Testis (tissue), 3 donors: ENCODE data around the gene PRR7. TPM values are rescaled to one million over a fixed set of nuclear protein-coding genes. Genes with fewer than 3 reads are reported as not detected.

Source experiments
- DNase-seq: peaks from one replicate; pipeline ENCODE4 v3.0.0-alpha.2; 2019
- H3K27ac ChIP-seq, 2 donors: fragments of 200-600 bp; sonication (generic); one replicate each; pipeline ENCODE4 v1.5.1; 2019
- H3K27me3 ChIP-seq: fragments of 200-600 bp; sonication (generic); one replicate; pipeline ENCODE4 v1.5.1; 2019
- H3K36me3 ChIP-seq: fragments of 200-600 bp; sonication (generic); one replicate; pipeline ENCODE4 v1.5.1; 2017; ENCODE audit warnings: low read depth; ENCODE audit errors: missing control alignments
- H3K4me1 ChIP-seq: fragments of 200-600 bp; sonication (generic); one replicate; pipeline ENCODE4 v1.5.1; 2019
- H3K4me3 ChIP-seq, 2 donors: fragments of 200-600 bp; sonication (generic); one replicate each; pipeline ENCODE4 v1.5.1; 2017 to 2019
- H3K9me3 ChIP-seq: fragments of 200-600 bp; sonication (generic); one replicate; pipeline ENCODE4 v1.5.1; 2017
- POLR2A ChIP-seq: fragments of 450-650 bp; IDR thresholded peaks from one replicate; pipeline ENCODE4 v1.6.1; 2017; ENCODE audit warnings: antibody characterized with exemption, mild to moderate bottlenecking, moderate library complexity
- WGBS, 2 donors: methylation state at CpG; one replicate each; pipeline ENCODE4 v1.1.5; 2018; 5-methylcytosine and 5-hydroxymethylcytosine counted together
- intact Hi-C: fragments of 100-400 bp; cut with DNase I; formaldehyde crosslinking; loops from one replicate; pipeline ENCODE4 v1.15.1; 2023; ENCODE audit warnings: low total_unique reads
- polyA plus RNA-seq: library from polyadenylated mRNA; stranded (reverse); fragments of 350-450 nt; fragmentation: Illumina TruSeq; extraction: RNeasy Lipid Tissue Mini Kit (QIAGEN cat#74804); gene quantifications from one replicate; pipeline ENCODE4 v1.2.3, GENCODE V29; 2014; ENCODE audit warnings: low read depth, low replicate concordance; ENCODE audit not compliant: insufficient read depth
- total RNA-seq, 2 donors: library from RNA; depleted of rRNA; stranded (reverse); fragments of >200 nt; gene quantifications; one replicate each; pipeline ENCODE4 v1.2.3, GENCODE V29; 2016
- TF ChIP-seq, protein P1 (sequence below), 3 experiments: fragments of 450-650 bp in 2 of 3; fragments of 200-600 bp in 1 of 3; sonication (generic) in 1 of 3; IDR thresholded peaks; one replicate each; pipeline ENCODE4 v1.5.1; 2016 to 2019; ENCODE audit warnings: antibody characterized with exemption in 3 of 3, mild to moderate bottlenecking in 2 of 3, moderate library complexity in 1 of 3

Gene PRR7
- total and polyA plus RNA-seq, 3 donors from 2014 or later, result 2.8 to 23.2 (median 19.9) TPM

DNA sequence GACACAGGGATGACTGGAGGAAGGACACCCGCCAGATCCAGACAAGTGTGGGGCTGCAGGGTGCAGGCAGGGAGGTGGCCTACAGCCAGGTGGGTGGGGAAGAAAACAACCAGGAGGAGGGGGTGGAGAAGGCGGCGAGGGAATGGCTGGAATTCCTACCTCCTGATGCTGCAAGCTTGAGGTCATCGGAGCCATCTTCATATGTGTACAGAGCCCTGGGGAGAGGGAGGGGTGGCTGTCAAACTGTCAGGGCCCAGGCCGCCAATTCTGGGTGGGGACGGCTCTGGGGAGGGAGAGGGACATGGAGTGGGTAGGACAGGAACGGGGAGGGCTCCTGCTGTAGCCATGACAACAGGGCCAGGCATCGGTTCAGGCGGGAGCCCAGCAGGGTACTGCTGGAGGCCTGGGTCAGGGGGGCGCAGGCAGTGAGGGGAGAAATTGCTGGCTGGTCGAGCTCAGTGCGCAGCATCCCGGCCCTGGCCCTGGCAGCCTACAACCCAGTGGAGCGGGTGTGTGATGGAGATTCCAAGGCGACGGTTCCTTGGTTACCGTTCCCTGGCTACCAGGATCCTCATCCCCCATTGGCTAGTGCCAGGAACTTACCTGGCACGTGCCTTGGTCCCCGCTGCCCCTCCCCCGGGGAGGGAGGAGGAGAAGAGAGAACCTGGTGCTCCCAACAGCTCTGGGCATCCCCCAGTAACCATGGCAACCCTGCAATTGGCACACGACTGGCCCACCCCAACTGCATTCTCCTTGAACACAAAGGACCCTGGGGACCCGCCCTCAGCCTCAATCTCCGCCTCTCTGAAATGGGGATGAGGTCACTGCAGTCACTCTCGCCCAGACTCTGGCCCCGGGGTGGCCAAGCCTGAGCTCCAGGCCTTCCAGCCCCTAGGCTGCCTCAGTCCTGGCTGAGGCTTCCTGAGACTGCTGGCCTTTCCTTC, 22.3 kb downstream of the PRR7 start:
- Histone ChIP-seq H3K27ac (no peak overlapping the region), H3K27me3 (no peaks in the 10 kb centered on the region), H3K4me3 (no peak overlapping the region), H3K9me3 (no peaks in the 10 kb centered on the region), H3K4me1 (peaks cover 14% of the 10 kb centered on the region), H3K36me3 (no peaks in the 10 kb centered on the region)
- WGBS, 2 donors, result 70 to 79% methylated on average over 15 to 24 of the region's 25 CpGs
- no peak for DNase-seq
- intact Hi-C loops, result no loop called here
- TF ChIP-seq POLR2A, result no peak
- TF ChIP-seq, protein P1, sequence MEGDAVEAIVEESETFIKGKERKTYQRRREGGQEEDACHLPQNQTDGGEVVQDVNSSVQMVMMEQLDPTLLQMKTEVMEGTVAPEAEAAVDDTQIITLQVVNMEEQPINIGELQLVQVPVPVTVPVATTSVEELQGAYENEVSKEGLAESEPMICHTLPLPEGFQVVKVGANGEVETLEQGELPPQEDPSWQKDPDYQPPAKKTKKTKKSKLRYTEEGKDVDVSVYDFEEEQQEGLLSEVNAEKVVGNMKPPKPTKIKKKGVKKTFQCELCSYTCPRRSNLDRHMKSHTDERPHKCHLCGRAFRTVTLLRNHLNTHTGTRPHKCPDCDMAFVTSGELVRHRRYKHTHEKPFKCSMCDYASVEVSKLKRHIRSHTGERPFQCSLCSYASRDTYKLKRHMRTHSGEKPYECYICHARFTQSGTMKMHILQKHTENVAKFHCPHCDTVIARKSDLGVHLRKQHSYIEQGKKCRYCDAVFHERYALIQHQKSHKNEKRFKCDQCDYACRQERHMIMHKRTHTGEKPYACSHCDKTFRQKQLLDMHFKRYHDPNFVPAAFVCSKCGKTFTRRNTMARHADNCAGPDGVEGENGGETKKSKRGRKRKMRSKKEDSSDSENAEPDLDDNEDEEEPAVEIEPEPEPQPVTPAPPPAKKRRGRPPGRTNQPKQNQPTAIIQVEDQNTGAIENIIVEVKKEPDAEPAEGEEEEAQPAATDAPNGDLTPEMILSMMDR (IDR thresholded peaks at IDR 0.05), result no peak

DNA sequence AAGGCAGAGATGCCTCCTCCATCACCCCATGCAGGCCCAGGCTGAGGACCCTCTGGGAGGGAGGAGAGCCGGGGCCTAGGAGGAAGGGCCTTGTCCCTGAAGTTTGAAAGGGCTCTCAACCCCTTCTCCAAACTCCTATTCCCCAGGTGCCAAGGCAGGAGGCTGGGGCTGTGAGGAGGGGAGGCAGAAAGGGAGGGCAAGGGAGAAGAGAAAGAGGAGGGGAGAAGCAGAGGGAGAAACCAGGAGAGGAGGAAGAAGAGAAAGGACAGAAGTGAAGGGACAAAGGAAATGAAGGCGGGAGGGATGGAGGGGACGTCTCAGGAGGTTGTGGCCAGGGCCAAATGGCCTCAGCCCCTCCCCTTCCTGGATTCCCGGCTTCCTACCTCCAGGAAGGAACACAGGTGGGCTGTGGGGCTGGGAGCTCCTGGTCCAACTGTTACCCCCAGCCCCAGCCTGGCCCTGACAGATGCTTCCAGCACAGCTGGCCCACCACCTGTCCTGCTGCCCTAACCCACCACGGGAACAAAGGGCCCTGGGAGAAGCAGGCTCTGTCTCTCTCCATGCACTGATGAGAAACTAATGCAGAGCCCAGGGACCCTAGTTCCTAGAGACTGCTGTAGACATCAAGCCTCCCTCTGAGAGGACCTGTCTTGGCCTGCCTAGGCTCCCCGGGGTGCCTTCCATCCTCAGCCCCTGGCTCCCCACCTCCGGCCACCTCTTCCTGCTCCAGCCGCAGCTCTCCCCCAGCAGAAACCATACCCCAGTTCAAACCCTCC, 23.3 kb downstream of the PRR7 start:
- intact Hi-C loops, result no loop called here
- whole genome bisulfite sequencing, 2 donors, result 74 to 79% methylated on average over 7 to 8 of the region's 8 CpGs
- Histone ChIP-seq H3K9me3 (no peaks in the 10 kb centered on the region), H3K4me3 (no peak overlapping the region), H3K27me3 (no peaks in the 10 kb centered on the region), H3K4me1 (peaks cover 24% of the 10 kb centered on the region), H3K27ac (no peak overlapping the region), H3K36me3 (no peaks in the 10 kb centered on the region)
- TF ChIP-seq POLR2A, result no peak
- TF ChIP-seq, protein P1 (IDR thresholded peaks at IDR 0.05), result no peak
- DNase-seq, result no peak

GRCh38 chr5:177470759-177471536, 24.3 kb downstream of the PRR7 start:
- no peak overlapping the region for H3K4me3 ChIP-seq
- peaks cover 25% of the 10 kb centered on the region for H3K4me1 ChIP-seq

GRCh38 chr5:177471610-177472356, 25.2 kb downstream of the PRR7 start:
- 54 to 59% methylated on average over 10 to 14 of the region's 14 CpGs for WGBS, 2 donors
- peak overlapping the region; percentile 71 to 72 for H3K4me3 ChIP-seq
- H3K27me3 ChIP-seq, result no peaks in the 10 kb centered on the region
- TF ChIP-seq, protein P1 (IDR thresholded peaks at IDR 0.05), result no peak
- no peak for TF ChIP-seq POLR2A
- intact Hi-C loops, result no loop called here
- H3K4me1 ChIP-seq, result peaks cover 25% of the 10 kb centered on the region
- no peak overlapping the region for H3K27ac ChIP-seq
- DNase-seq, result peak; percentile 57
- no peaks in the 10 kb centered on the region for H3K36me3 ChIP-seq
- H3K9me3 ChIP-seq, result no peaks in the 10 kb centered on the region

More at GRCh38 chr5:177470759-177471536, 24.3 kb downstream of the PRR7 start:
- no peak overlapping the region for H3K27ac ChIP-seq
- H3K36me3 ChIP-seq, result no peaks in the 10 kb centered on the region
- TF ChIP-seq, protein P1 (IDR thresholded peaks at IDR 0.05), result no peak
- TF ChIP-seq POLR2A, result no peak
- intact Hi-C loops, result no loop called here
- no peaks in the 10 kb centered on the region for H3K27me3 ChIP-seq
- DNase-seq, result no peak
- H3K9me3 ChIP-seq, result no peaks in the 10 kb centered on the region
- 84 to 87% methylated on average over 10 of the region's 10 CpGs for WGBS, 2 donors
